ENCODE results near the gene PDE8B.

The PDE8B gene

GRCh38 chr5:77311214-77311571 lies 100.7 kb downstream of the PDE8B start:
- no peak for DNase-seq (ENCODE audit: low read depth)
- H3K4me3 ChIP-seq (ENCODE audit: control insufficient read depth, low read depth, low read length), result no peak overlapping the region
- TF ChIP-seq CTCF (conservative IDR thresholded peaks at IDR 0.05; ENCODE audit: control insufficient read depth, insufficient read depth, low read depth, low read length), result no peak

- DNase-seq (ENCODE audit: low read depth), result peak; percentile 85
- no peak overlapping the region for H3K4me3 ChIP-seq (ENCODE audit: control insufficient read depth, low read depth, low read length)
- no peak for TF ChIP-seq CTCF (conservative IDR thresholded peaks at IDR 0.05; ENCODE audit: control insufficient read depth, insufficient read depth, low read depth, low read length)
Measured at GRCh38 chr5:77312413-77312812, 101.9 kb downstream of the PDE8B start.

- no peak overlapping the region for H3K4me3 ChIP-seq (ENCODE audit: control insufficient read depth, low read depth, low read length)
- DNase-seq (ENCODE audit: low read depth), result peak; percentile 16
- TF ChIP-seq CTCF (conservative IDR thresholded peaks at IDR 0.05; ENCODE audit: control insufficient read depth, insufficient read depth, low read depth, low read length), result no peak
Measured at GRCh38 chr5:77316871-77317661, 106.6 kb downstream of the PDE8B start.

- H3K4me3 ChIP-seq (ENCODE audit: control insufficient read depth, low read depth, low read length), result no peak overlapping the region
- no peak for DNase-seq (ENCODE audit: low read depth)
- TF ChIP-seq CTCF (conservative IDR thresholded peaks at IDR 0.05; ENCODE audit: control insufficient read depth, insufficient read depth, low read depth, low read length), result no peak
Measured at GRCh38 chr5:77318060-77318459, 107.6 kb downstream of the PDE8B start.

- H3K4me3 ChIP-seq (ENCODE audit: control insufficient read depth, low read depth, low read length), result no peak overlapping the region
- DNase-seq (ENCODE audit: low read depth), result no peak
- TF ChIP-seq CTCF (conservative IDR thresholded peaks at IDR 0.05; ENCODE audit: control insufficient read depth, insufficient read depth, low read depth, low read length), result no peak
Measured at GRCh38 chr5:77319117-77319804, 108.8 kb downstream of the PDE8B start.

GRCh38 chr5:77321793-77322394 lies 111.4 kb downstream of the PDE8B start:
- DNase-seq (ENCODE audit: low read depth), result no peak
- no peak overlapping the region for H3K4me3 ChIP-seq (ENCODE audit: control insufficient read depth, low read depth, low read length)
- no peak for TF ChIP-seq CTCF (conservative IDR thresholded peaks at IDR 0.05; ENCODE audit: control insufficient read depth, insufficient read depth, low read depth, low read length)
